HepG2 (cell line): ENCODE measurements around the gene SLC13A2. TPM values are rescaled to one million over a fixed set of nuclear protein-coding genes. Genes with fewer than 3 reads are reported as not detected.

Experiments
- ATAC-seq: fragments of 200-7000 bp; cut with Tn5 transposase; 3 replicates; pipeline ENCODE4 v1.9.1; 2020; ENCODE audit warnings: mild to moderate bottlenecking, moderate library complexity
- BruUV-seq: library from RNA; stranded (reverse); fragments of 400-500 nt; replicated peaks from 2 replicates; lab custom pipeline; 2021; lab: Mats Ljungman, UMichigan
- CTCF ChIA-PET: fragments of 300-600 bp; formaldehyde crosslinking; extraction: SDS; loops from one replicate; lab custom pipeline; 2021; ENCODE audit warnings: low total read pairs, inconsistent platforms, low intra/inter-chr PET ratio; lab: Yijun Ruan, JAX
- POLR2A ChIA-PET: fragments of 350-600 bp; sonication (Branson Sonifier 250); formaldehyde crosslinking; loops from one replicate; lab custom pipeline; 2020; ENCODE audit warnings: antibody characterized with exemption, inconsistent platforms; lab: Yijun Ruan, JAX
- DNase-seq: peaks from one replicate; pipeline ENCODE4 v3.0.0-alpha.2; 2015; ENCODE audit warnings: low spot score
- FAIRE-seq: peaks from 3 replicates; lab custom pipeline; 2011; peaks lifted over from hg19 to GRCh38; lab: Jason Lieb, UNC
- H2AFZ ChIP-seq: one replicate; pipeline ENCODE4 v1.6.1; 2011; ENCODE audit warnings: low read length, inconsistent platforms
- H3K27ac ChIP-seq: fragments of 300-600 bp; 3 replicates; pipeline ENCODE4 v1.8.0; 2011; ENCODE audit warnings: mixed run types, mild to moderate bottlenecking, mixed read lengths, low read length, inconsistent platforms; ENCODE audit not compliant: insufficient read depth; ENCODE audit errors: extremely low read length
- H3K27me3 ChIP-seq, 2 experiments: fragments of 200-600 bp in 1 of 2; 2 replicates in 1 of 2; 3 replicates in 1 of 2; pipeline versions ENCODE4 v1.6.0 to v1.8.0; 2011; ENCODE audit warnings: low read length in 2 of 2, mild to moderate bottlenecking in 2 of 2, moderate library complexity in 2 of 2, inconsistent platforms in 1 of 2; ENCODE audit not compliant: insufficient read depth in 2 of 2, control insufficient read depth in 1 of 2
- H3K36me3 ChIP-seq, 2 experiments: fragments of 200-600 bp in 1 of 2; replicated peaks in 1 of 2; 2 replicates in 1 of 2; 3 replicates in 1 of 2; pipeline versions ENCODE4 v1.5.1 to v1.8.0; 2011; ENCODE audit warnings: low read length in 2 of 2, inconsistent platforms in 1 of 2; ENCODE audit not compliant: insufficient read depth in 2 of 2, control insufficient read depth in 1 of 2
- H3K4me1 ChIP-seq: 2 replicates; pipeline ENCODE4 v1.5.1; 2012; ENCODE audit warnings: low read length, inconsistent platforms; ENCODE audit not compliant: insufficient read depth
- H3K4me2 ChIP-seq: 2 replicates; pipeline ENCODE4 v1.6.0; 2011; ENCODE audit warnings: low read depth, low read length, inconsistent platforms
- H3K4me3 ChIP-seq, 3 experiments: fragments of 200-600 bp in 1 of 3; sonication (generic), shearing (Covaris generic) in 1 of 3; replicated peaks in 1 of 3; 2 replicates each; pipeline ENCODE4 v1.5.1; 2011 to 2016; ENCODE audit warnings: low read length in 3 of 3, inconsistent platforms in 2 of 3, low read depth in 2 of 3, mild to moderate bottlenecking in 2 of 3, control low read depth in 1 of 3, mixed read lengths in 1 of 3; ENCODE audit not compliant: insufficient read depth in 1 of 3
- H3K79me2 ChIP-seq: one replicate; pipeline ENCODE4 v1.6.1; 2011; ENCODE audit warnings: low read length, inconsistent platforms; ENCODE audit not compliant: insufficient read depth
- H3K9ac ChIP-seq: 2 replicates; pipeline ENCODE4 v1.6.0; 2011; ENCODE audit warnings: mild to moderate bottlenecking, low read depth, low read length, inconsistent platforms; ENCODE audit not compliant: insufficient read depth
- H3K9me3 ChIP-seq: 2 replicates; pipeline ENCODE4 v1.5.1; 2012; ENCODE audit warnings: mild to moderate bottlenecking, low read length
- H4K20me1 ChIP-seq: 2 replicates; pipeline ENCODE4 v1.6.0; 2011; ENCODE audit warnings: inconsistent platforms, mild to moderate bottlenecking, low read length, moderate library complexity; ENCODE audit not compliant: insufficient read depth
- AKAP8 ChIP-seq: sonication (generic); formaldehyde crosslinking; IDR thresholded peaks from 2 replicates; pipeline ENCODE4 v1.5.1; 2020; ENCODE audit warnings: mild to moderate bottlenecking, missing genetic modification reagents
- ATF5 ChIP-seq: sonication (generic); formaldehyde crosslinking; IDR thresholded peaks from 2 replicates; pipeline ENCODE4 v1.4.0; 2020; ENCODE audit warnings: mild to moderate bottlenecking, low read depth, missing genetic modification reagents
- DBP ChIP-seq: sonication (generic); formaldehyde crosslinking; IDR thresholded peaks from 2 replicates; pipeline ENCODE4 v1.4.0; 2020; ENCODE audit warnings: missing genetic modification reagents; ENCODE audit errors: not compliant biosample characterization
- FOXO4 ChIP-seq: sonication (generic); formaldehyde crosslinking; conservative IDR thresholded peaks from 2 replicates; pipeline ENCODE4 v1.8.1; 2023; ENCODE audit warnings: missing genetic modification reagents
- NR2F6 ChIP-seq, 2 experiments: IDR thresholded peaks; 2 replicates each; pipeline ENCODE4 v1.6.1; 2016; ENCODE audit warnings: antibody characterized with exemption in 1 of 2, mild to moderate bottlenecking in 1 of 2
- RBFOX2 ChIP-seq: fragments of 200-400 bp; formaldehyde crosslinking; IDR thresholded peaks from 2 replicates; pipeline ENCODE4 v1.6.1; 2017; ENCODE audit warnings: low read depth, mild to moderate bottlenecking, low read length
- SMAD9 ChIP-seq: sonication (generic); formaldehyde crosslinking; IDR thresholded peaks from 2 replicates; pipeline ENCODE4 v1.5.1; 2020; ENCODE audit warnings: mild to moderate bottlenecking, missing genetic modification reagents
- ZNF557 ChIP-seq: sonication (generic); formaldehyde crosslinking; IDR thresholded peaks from 2 replicates; pipeline ENCODE4 v1.4.0; 2020; ENCODE audit warnings: missing genetic modification reagents
- ZNF614 ChIP-seq: IDR thresholded peaks from 2 replicates; pipeline ENCODE4 v1.6.1; 2018; ENCODE audit warnings: missing biosample characterization, missing genetic modification reagents, inconsistent platforms, borderline replicate concordance
- ZNF629 ChIP-seq: sonication (generic); formaldehyde crosslinking; conservative IDR thresholded peaks from 2 replicates; pipeline ENCODE4 v1.5.0; 2020; ENCODE audit warnings: missing genetic modification reagents
- ZNF652 ChIP-seq: IDR thresholded peaks from 2 replicates; pipeline ENCODE4 v1.6.1; 2016; ENCODE audit warnings: low read depth, borderline replicate concordance
- WGBS: methylation state at CpG from one replicate; pipeline ENCODE4 v1.1.6; 2017; ENCODE audit warnings: low lambda C conversion rate; 5-methylcytosine and 5-hydroxymethylcytosine counted together
- in situ Hi-C: cut with HindIII; loops from 2 replicates; pipeline ENCODE4 v1.10.0; 2017; ENCODE audit warnings: low pct_unique_long_range_greater_than_20kb; ENCODE audit not compliant: extremely low pct_ligation_motif_present
- intact Hi-C: fragments of 100-400 bp; cut with micrococcal nuclease; formaldehyde crosslinking; loops from one replicate; pipeline ENCODE4 v1.10.0; 2022; ENCODE audit not compliant: unreplicated experiment
- polyA plus RNA-seq, 8 experiments: library from polyadenylated mRNA; depleted of rRNA in 3 of 8; stranded (reverse) in 7 of 8; unstranded in 1 of 8; fragments of >200 nt; fragmentation: Illumina TruSeq in 4 of 8; extraction: Trizol in 4 of 8; gene quantifications; 2 replicates each; pipeline versions ENCODE4 v1.2.1 to v1.2.3, GENCODE V29; 2011 to 2016; ENCODE audit warnings: low read depth in 4 of 8, missing spikeins in 1 of 8, mixed read lengths in 1 of 8; ENCODE audit not compliant: insufficient read depth in 1 of 8
- total RNA-seq, 5 experiments: library from RNA; depleted of rRNA; stranded (reverse); fragments of >200 nt; fragmentation: Illumina TruSeq; extraction: Trizol; gene quantifications; 2 replicates each; pipeline ENCODE4 v1.2.3, GENCODE V29; 2016; ENCODE audit warnings: low read depth in 1 of 5
- TF ChIP-seq, protein P1 (sequence below): sonication (generic); formaldehyde crosslinking; IDR thresholded peaks from 2 replicates; pipeline ENCODE4 v1.4.0; 2020; ENCODE audit warnings: mild to moderate bottlenecking, missing genetic modification reagents, borderline replicate concordance

SLC13A2 gene
- total and polyA plus RNA-seq, 2 of the 13 experiments (the other 11 are each of a cell fraction or from before 2014, with no cell fraction given): 0.07 TPM; not detected in 1

- TF ChIP-seq SMAD9 (CRISPR knock-in tag) (no peak), ATF5 (CRISPR knock-in tag) (no peak), DBP (no peak), ZNF614 (CRISPR knock-in tag) (no peak), RBFOX2 (no peak), AKAP8 (CRISPR knock-in tag) (no peak), ZNF629 (CRISPR knock-in tag) (no peak), ZNF652 (no peak), ZNF557 (CRISPR knock-in tag) (no peak), NR2F6 (IDR thresholded peaks at IDR 0.05) (no peak), NR2F6 (CRISPR knock-in tag; IDR thresholded peaks at IDR 0.05) (no peak)
- TF ChIP-seq, protein P1, sequence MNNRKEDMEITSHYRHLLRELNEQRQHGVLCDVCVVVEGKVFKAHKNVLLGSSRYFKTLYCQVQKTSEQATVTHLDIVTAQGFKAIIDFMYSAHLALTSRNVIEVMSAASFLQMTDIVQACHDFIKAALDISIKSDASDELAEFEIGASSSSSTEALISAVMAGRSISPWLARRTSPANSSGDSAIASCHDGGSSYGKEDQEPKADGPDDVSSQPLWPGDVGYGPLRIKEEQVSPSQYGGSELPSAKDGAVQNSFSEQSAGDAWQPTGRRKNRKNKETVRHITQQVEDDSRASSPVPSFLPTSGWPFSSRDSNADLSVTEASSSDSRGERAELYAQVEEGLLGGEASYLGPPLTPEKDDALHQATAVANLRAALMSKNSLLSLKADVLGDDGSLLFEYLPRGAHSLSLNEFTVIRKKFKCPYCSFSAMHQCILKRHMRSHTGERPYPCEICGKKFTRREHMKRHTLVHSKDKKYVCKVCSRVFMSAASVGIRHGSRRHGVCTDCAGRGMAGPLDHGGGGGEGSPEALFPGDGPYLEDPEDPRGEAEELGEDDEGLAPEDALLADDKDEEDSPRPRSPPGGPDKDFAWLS (CRISPR knock-in tag): no peak
- TF ChIP-seq, all 625 proteins: peak for 0
Observed at GRCh38 chr17:28468781-28469180, 4.7 kb upstream of the SLC13A2 start (continued).

- H3K27ac ChIP-seq: no peak overlapping the region
- H3K9ac ChIP-seq: no peak overlapping the region
- peaks cover 33% of the 10 kb centered on the region for H3K4me1 ChIP-seq
- H3K9me3 ChIP-seq: no peaks in the 10 kb centered on the region
- no peaks in the 10 kb centered on the region for H3K79me2 ChIP-seq
- no peaks in the 10 kb centered on the region for H4K20me1 ChIP-seq
- no TSS peak for BruUV-seq
- ATAC-seq (no peak), FAIRE-seq (no peak), DNase-seq (no peak)
- no peak overlapping the region for H3K4me2 ChIP-seq
- no peak for TF ChIP-seq FOXO4 (CRISPR knock-in tag)
- H3K36me3 ChIP-seq: no peaks in the 10 kb centered on the region
- ChIA-PET CTCF (no interaction called here), POLR2A (no interaction called here)
- in situ Hi-C loops: no loop called here
- no peak overlapping the region for H2AFZ ChIP-seq
- no peak overlapping the region for H3K4me3 ChIP-seq
- 58% methylated on average over 8 of the region's 8 CpGs for WGBS
- peaks cover 0 to 24% of the 10 kb centered on the region in 2 experiments; a peak in 2 of 5 replicates for H3K27me3 ChIP-seq
- intact Hi-C loops: no loop called here
Observed at GRCh38 chr17:28469376-28469775, 4.1 kb upstream of the SLC13A2 start.
